GM21737 (cell line): ENCODE measurements around the gene ARHGEF16.

ENCODE experiments used
- ATAC-seq: cut with Tn5 transposase; IDR thresholded peaks from one replicate; pipeline ENCODE4 v1.9.1; 2021; ENCODE audit warnings: mild to moderate bottlenecking, moderate library complexity; ENCODE audit not compliant: unreplicated experiment

ARHGEF16 gene

DNA sequence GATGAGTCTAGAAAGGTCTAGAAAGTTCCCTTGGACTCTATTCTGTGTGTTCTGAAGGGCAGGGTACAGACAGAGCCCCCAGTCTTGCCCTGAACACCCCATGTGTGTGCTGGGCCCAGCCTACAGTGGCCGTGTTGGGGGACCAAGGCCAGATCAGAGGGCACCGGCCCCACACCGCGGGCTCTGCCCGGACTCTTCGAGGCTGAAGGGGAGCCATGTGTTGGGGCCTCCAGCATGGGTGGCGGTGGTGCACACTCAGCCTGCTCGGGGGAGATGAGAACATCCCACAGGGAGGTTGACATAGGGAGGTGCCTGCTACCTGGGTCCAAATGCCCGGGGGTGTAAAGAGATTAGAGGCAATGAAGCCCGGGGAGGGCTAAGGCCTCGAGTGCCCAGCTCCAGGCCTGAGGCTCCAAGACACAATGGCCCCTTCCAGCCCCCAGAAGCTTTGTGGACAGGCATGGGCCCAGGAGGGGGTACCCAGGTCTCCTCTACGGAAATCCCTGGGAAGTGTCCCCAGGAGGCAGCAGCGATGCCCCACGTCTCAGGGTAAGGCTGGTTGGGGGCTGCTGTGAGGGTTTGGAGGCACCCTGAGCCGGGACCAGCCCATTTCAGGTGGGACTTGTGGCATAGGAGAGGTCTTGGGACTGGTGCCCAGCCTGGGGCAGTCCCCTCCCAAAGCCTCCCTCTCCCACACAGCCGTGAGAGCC, 12.1 kb downstream of the ARHGEF16 start:
- no peak for ATAC-seq

DNA sequence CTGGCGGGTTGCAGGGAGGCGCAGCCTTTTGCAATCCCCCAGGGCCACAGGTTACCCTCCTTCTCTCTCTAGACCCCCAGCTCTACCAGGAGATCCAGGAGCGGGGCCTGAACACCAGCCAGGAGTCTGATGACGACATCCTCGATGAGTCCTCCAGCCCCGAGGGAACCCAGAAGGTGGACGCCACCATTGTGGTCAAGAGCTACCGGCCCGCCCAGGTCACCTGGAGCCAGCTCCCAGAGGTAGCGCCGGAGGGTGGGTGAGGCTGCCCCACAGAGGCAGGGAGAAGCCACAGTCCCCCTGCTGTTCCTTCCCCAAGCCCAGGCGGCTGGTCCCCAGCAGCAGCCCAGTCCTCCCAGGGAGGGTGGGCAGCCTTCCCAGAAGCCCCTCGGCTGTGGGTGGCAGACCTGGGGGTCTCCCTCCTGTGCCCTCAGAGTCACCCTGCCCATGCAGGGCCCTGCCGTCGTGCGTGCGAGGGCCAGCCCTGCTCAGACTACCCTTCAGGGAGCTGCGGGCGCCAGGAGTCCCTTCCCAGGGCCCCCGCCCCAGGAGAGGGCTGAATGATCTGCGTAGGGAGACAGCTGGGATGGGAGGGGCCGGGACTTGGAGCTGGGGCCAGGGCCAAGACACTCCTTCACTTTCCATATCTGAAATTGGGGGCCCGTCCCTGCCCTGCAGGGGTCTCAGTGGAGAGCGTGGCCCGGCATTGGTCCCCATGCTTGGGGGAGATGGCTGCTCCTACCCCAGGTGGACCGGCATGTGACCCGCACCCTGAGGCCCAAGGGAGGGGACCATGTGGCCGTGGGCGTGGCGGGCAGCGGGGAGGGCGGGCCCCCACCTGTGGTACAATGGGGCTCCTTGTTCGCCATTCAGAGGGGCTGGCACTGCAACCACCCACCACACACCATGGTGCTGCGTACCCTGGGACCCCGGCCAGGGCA, 12.9 kb downstream of the ARHGEF16 start:
- ATAC-seq: no peak

DNA sequence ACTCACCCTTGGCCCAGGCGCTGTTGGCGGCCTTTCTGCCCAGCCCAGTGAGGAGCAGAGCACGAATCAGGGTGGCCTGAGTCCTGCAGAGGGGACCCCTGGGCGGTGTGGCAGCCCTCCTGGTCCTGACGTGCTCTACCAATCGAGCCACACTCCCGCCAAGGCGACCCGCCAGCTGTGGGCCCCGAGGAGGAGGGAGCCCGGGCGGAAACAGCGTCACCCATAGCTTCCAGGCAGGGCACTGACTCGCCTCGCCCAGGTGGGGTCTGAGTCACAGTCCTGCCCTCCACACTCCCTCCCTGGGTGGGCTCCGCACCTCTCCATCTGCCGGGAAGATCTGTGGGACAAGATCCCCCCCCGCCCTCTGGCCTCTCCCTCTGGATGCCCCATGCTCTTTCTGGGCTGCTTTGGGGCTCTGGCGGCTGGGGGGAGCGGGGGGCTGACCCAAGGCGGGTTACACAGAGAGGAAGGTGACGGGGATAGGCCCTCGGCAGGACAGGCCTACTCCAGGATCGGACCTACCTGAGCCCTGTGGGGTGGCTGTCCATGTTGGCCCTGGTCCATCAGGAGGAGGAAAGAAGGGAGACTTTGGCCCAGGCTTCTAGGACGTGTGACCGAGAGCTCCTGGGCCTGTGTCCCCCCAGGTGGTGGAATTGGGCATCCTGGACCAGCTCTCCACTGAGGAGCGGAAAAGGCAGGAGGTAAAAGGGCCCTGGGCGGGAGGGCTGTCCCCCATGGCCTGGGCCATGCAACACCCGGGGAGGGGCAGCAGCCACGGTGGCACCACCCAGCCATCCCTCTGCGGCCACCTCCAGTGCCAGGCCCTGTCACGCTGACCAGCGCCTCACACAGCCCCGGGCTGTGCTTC, 14.0 kb downstream of the ARHGEF16 start:
- no peak for ATAC-seq

DNA sequence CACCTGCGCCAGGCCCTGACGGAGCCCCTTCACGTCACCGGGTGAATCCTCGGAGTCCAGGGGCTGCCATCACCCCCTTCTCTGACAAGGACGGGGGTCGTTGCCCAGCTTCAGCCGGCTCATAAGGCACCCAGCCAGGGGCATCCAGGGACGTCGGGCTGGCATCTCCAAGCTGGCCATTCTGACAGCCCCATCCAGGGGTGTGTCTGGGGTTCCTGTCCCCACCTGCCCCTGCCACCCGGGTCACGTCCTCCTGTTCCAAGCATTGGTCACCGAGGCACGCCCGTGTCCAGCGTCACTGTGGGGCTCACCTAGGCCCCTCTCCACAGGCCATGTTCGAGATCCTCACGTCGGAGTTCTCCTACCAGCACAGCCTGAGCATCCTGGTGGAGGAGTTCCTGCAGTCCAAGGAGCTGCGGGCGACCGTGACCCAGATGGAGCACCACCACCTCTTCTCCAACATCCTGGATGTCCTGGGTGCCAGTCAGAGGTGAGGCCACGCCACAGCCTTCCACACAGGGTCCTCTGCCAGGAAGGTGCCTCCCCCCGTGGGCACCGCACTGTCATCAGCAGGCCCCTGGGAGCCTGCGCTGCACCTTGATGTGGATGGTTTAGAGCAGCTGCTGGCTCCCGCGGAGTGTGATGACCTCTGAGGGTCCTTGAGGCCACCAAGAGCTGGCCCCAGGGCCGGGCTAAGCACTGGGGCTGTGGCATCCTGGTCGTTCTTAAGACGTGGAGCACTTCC, 14.8 kb downstream of the ARHGEF16 start:
- no peak for ATAC-seq

DNA sequence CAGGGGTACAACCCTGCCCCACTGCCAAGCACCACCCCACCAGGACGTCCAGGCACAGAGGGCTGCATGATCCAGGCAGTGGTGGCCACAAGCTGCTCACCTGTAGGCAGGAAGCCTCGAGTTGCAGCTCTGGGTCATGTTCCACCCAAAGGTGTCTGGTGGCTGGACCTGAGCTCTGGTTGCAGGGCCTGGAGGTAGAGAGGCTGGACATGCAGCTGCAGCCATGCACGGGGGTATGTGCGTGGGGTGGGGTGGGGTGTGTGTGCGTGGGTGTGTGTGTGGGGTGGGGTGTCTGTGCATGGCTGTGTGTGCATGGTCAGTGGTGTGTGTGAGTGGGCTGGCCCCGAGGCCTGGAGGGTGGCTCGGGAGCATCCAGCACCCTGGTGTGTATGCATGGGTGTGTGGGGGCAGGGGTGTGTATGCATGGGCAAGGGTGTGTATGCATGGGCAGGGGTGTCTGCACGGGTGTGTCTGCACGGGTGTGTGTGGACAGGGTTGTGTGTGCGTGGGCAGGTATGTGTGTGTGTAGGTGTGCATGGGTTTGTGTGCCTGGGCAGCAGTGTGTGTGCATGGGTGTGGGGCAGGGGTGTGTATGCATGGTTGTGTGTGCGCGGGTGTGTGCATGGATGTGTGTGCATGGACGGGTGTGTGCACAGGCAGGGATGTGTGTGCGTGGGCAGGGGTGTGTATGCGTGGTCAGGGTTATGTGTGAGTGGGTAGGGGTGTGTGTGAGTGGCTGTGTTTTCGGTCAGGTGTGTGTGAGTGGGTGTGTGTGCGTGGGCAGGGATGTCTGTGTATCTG, 15.6 kb downstream of the ARHGEF16 start:
- ATAC-seq: no peak

DNA sequence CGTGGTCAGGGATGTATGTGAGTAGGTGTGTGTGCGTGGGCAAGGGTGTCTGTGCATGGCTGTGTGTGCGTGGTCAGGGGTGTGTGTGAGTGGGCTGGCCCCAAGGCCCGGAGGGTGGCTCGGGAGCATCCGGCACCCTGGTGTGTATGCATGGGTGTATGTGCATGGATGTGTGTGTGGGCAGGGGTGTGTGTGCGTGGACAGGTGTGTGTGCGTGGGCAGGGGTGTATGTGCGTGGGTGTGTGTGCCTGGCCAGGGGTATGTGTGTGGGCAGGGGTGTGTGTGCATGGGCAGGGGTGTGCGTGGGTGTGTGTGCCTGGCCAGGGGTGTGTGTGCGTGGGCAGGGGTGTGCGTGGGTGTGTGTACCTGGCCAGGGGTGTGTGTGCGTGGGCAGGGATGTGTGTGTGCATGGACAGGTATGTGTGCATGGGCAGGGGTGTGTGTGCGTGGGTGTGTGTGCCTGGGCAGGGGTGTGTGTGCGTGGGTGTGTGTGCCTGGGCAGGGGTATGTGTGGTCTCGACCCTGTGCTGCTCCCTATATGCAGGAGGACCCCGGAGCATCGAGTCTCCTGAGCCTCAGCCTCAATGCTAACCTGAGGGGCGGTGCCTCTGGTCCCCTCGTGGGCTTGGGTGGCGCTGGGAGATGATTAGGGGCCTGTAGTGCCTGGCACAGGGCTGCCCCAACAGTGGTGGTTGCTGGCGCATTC, 16.3 kb downstream of the ARHGEF16 start:
- ATAC-seq: no peak

DNA sequence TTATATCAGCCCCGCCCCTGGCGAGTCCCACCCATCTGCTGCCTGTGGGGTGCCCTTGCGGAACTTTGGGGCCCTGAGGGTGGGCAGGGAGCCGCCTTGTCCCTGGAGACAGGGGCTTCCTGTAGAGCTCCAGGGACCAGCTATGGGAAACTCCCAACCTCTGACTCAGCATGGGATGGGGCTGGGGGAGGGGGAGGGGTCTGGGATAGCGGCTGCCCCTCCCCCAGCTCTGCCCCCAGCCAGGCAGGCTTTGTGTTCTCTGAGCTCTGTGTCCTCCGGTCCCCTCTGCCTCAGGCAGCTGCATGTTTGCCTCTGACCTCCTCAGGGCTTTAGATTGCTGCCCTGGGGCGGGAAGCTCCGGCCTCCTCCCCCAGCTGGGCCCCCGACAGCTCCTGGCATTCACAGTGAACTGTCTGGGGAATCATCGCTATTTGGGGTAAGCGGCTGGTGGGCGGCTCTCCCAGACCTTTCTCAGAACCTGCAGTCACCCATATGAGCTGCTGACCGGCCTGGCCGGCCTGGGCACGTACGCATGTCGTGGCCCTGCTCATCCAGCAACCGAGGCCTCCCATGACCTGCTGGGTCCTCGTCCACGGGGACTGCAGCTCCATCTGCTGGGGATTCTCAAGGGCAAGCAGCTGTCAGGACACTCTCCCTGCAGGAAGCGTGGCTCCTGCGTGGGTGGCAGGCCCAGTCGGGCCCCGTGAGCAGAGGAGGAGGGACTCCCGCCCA, 17.1 kb downstream of the ARHGEF16 start:
- ATAC-seq: no peak

DNA sequence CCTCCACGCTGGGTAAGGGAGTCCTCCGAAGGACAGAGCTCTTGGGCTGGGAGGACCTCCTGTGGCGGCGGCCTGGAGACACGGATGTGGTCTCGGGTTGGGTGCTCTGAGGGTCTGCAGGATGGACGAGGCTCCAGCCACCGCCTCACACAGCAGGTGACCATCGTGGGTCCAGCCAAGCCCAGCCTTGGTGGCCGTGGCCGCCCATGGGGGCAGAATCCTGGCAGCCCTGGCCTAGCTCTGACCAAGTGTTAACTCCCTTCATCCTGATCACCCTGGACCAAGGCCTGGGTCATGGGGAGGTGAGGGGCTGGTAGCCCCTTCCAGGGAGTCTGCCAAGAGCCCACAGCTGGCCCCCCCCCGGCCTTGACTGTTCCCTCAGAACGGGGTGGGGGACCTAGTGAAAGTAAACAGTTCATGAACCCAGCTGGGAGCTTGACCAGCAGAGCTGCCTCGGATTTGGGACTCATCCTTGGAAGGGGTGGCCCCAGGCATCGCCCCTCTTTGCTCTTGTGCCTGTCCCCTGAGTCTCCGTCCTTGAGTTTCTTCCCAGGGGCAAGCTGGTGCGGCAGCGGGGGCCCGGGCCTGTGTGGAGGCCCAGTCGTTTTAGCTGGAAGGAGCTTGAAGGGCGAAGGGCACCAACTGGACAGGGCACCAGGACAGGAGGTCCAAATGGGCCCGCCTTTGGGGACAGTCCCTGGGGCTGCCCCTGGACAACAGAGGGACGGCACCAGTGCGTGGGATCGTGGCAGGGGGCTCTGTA, 17.8 kb downstream of the ARHGEF16 start:
- ATAC-seq: no peak

DNA sequence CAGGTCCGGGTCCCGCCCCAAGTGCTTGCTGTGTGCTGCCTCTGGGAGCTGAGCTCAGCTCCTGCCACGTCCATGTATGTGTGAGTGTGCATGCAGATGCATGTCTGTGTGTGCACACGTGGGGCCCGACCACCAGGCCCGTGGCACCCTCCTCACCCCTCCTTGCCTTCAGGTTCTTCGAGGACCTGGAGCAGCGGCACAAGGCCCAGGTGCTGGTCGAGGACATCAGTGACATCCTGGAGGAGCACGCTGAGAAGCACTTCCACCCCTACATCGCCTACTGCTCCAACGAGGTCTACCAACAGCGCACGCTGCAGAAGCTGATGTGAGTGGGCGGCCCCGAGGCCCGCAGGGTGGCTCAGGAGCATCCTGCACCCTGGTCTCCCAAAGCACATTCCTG, 18.4 kb downstream of the ARHGEF16 start:
- ATAC-seq: no peak

DNA sequence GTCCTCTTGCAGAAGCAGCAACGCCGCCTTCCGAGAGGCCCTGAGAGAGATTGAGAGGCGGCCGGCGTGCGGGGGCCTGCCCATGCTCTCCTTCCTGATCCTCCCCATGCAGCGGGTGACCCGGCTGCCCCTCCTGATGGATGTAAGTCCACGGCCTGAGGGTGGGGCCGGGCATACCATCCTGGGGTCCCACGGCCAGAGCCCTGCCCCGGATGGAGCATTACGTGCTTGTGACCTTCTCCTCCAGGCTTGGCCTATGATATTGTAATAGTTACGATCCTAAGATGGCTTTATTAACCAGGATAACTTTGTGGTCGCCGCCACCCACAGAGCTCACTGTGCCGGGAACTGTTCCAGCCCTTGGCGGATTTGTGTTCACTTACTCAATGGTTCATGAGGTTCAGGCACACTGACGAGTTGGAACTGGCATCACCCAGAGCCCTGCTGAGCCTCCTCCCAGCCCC, 18.9 kb downstream of the ARHGEF16 start:
- ATAC-seq: no peak

DNA sequence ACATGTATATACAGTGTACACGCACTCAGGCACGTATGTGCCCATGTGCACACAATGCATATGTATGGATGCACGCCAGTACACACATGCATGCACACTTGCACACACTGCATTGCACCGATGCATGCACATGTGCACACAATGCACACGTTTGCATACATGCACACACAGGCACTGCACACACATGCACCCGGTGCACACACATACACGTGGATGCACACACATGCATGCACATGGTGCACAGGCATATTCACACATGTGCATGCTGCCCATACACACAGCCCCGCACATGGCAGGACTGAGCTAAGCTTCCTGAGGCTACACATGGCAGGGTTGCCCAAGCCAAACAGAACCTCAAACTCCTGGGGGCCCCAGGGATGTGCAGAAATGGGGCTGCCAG, 19.6 kb downstream of the ARHGEF16 start:
- ATAC-seq: no peak

DNA sequence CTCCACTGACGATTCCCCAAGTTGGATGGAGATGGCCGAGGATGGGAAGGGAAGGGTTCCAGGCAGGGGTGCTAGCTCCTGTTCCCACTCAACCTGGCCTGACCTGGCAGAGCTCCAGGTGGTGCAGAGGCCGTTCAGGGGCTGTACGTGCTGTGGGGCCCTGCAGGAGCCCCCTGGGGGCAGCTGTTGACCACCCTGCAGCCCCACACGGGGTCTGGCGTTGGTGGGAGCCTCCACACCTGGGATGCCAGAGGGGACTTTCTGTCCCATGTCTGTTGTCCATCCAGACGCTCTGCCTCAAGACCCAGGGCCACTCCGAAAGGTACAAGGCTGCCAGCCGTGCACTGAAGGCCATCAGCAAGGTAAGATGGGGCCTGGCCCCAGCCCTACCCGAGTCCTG, 20.0 kb downstream of the ARHGEF16 start:
- ATAC-seq: no peak

DNA sequence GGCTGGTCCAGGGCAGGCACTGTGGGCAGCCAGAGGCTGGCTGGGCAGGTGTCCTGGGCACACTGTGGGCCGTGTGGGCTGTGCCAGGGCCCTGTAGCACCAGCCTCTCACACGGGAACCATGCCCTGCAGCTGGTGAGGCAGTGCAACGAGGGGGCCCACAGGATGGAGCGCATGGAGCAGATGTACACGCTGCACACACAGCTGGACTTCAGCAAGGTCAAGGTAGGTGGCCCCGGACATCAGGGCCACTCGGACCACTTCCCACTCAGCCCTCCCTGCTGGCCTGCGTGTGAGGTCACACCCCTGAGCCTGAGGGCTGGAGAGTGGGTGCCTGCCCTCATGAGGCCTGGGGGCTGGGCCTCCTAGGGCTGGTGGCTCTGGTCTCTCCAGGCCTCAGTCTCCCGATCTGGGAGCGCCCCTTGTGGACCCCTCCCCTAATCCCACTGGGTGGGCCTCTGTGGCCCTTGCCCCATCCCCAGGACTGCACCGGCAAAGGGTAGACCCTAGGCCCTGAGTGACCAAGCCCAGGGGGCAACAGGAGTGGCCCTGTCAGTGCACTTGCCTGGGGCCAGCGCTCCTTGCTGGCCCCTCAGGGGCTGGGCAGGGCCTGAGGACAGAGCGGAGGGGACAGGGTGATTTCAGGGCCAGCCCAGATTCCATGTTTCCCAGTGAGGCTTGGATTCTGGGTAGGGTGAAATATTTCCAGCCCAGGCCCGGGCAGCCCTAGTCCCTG, 21.5 kb downstream of the ARHGEF16 start:
- ATAC-seq: no peak

DNA sequence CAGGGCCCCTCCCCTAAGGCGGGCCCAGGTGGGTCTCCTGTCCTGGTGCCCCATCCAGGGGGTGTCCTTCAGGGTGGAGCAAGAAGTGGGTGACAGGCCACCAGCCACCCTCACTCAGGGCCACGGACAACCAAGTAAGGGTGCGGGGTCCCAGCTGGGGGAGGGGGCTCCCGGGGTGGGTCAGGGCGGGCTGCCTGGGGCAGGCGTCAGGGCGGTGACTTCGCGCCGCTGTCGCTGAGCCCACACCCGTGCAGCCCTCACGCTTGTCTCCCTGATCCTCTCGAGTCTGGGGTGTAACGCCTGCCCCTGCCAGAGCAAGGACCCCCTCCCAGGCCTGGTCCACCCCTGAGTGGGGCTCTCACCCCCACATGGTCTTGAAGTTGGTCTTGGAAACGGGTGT, 22.2 kb downstream of the ARHGEF16 start:
- no peak for ATAC-seq

DNA sequence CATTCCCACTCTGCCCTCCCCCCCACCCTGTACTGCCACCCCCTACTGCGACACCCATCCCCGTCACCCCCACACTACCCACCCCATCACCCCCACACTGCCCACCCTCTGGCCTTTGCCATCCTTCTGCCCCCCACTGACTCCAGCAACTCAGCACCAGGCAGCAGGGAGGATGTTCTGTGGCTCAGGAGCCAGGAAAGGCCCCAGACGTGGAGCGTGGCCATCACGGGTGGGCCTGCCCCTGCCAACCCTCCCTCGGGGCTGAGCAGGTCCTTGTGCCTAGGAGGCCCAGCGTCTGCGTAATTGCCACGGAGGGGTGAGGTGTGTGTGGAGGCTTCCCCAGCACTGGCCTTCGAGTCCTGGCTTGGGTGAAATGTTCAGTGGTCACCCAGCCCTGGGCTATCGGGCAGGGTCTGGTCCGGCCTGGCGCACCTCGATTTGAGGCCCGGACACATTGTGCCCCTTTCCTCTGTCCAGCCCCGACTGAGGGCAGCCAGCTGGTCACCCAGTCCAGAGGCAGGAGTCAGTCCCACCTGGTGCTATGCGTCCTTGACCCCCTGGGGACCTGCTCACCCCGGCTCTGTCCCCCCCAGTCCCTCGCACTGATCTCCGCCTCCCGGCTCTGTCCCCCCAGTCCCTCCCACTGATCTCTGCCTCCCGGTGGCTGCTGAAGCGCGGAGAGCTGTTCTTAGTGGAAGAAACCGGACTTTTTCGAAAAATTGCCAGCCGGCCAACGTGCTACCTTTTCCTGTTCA, 23.0 kb downstream of the ARHGEF16 start:
- ATAC-seq: no peak

DNA sequence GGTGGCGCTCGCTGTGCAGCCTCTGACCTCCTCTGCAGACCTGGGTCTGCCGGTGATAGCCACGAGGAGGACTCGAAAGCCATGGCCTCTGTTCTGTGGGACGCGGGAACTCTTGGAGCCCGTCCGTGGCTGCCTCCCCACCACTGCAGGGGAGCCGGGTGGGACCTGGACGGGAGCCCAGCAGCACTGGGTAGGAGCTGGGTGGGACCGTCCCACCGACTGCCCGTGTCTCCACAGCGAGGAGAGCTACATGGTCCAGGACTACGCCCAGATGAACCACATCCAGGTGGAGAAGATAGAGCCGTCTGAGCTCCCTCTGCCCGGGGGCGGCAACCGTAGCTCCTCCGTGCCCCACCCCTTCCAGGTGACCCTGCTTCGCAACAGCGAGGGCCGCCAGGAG, 23.7 kb downstream of the ARHGEF16 start:
- no peak for ATAC-seq
